ENCODE results near the gene METTL26. TPM values are rescaled to one million over a fixed set of nuclear protein-coding genes. Genes with fewer than 3 reads are reported as not detected.

METTL26 gene
- total RNA-seq, 2 experiments from 2014 or later = 116 to 127 TPM

- Mint-ChIP-seq H3K4me1 (peaks cover 6% of the 10 kb centered on the region), H3K36me3 (ENCODE audit: low read depth) (peaks cover 19% of the 10 kb centered on the region), H3K27ac (peak overlapping the region; percentile 85), H3K9me3 (ENCODE audit: low read depth) (no peaks in the 10 kb centered on the region), H3K27me3 (no peaks in the 10 kb centered on the region), H3K4me3 (peak overlapping the region; percentile 76)
- ChIA-PET CTCF (interaction anchor here (0.6 to 1.3 kb wide), 5 partner anchors 8 to 69 kb away, joined by 3 to 6 read pairs (median 3); partner anchors contain the start of gene WDR90), POLR2A (no interaction called here)
- intact Hi-C loops (cut with DNase I, micrococcal nuclease) = no loop called here
- ATAC-seq (no peak), DNase-seq (no peak)
Observed at GRCh38 chr16:667113-667779, 31.1 kb upstream of the METTL26 start.

DNA sequence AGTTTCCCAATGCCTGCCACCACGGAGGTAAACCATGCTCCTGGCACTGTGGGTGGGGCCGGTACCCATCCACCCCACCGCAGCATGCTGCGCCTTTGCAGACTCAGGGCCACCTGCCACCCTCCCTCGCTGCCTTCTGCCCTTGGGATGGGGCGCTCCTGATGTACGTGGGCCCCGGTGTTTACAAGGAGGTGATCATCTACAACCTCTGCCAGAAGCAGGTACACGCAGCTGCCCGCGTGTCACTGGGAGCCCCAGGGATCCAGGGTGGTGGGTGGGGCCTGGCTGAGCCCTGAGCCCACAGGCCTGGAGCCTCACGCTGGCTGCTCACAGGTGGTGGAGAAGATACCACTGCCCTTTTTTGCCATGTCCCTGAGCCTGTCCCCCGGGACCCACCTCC lies 30.5 kb upstream of the METTL26 start:
- POLR2A ChIA-PET = interaction anchor here (0.6 kb wide), 1 partner anchor 105 kb away, joined by 3 read pairs; no protein-coding TSS in a partner anchor
- ATAC-seq = no peak
- intact Hi-C loops (cut with DNase I, micrococcal nuclease) = no loop called here
- Mint-ChIP-seq H3K4me3 (no peak overlapping the region), H3K27ac (no peak overlapping the region), H3K27me3 (no peaks in the 10 kb centered on the region), H3K9me3 (ENCODE audit: low read depth) (no peaks in the 10 kb centered on the region), H3K36me3 (ENCODE audit: low read depth) (peaks cover 17% of the 10 kb centered on the region), H3K4me1 (peaks cover 6% of the 10 kb centered on the region)
- no peak for DNase-seq
- CTCF ChIA-PET = no interaction called here

DNA sequence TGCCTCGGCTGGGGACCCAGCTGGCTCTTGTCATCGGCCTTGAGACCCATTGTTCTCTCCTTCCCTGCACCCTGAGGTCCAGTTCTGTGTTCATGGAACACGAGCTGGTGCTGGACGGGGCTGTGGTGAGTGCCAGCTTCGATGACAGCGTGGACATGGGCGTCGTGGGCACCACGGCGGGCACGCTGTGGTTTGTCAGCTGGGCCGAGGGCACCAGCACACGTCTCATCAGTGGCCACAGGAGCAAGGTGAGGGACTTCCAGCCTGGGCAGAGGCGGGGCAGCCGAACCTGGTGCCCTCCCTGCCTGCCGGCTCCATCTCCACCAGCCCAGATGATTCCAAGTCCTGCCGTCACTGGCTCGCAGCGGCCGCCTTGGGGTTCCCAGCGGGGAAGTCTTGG lies 26.5 kb upstream of the METTL26 start:
- no peak overlapping the region for H3K4me3 Mint-ChIP-seq
- no peaks in the 10 kb centered on the region for H3K9me3 Mint-ChIP-seq (ENCODE audit: low read depth)
- no peak for ATAC-seq
- intact Hi-C loops (cut with DNase I, micrococcal nuclease) = no loop called here
- no peaks in the 10 kb centered on the region for H3K27me3 Mint-ChIP-seq
- H3K27ac Mint-ChIP-seq = no peak overlapping the region
- DNase-seq = no peak
- ChIA-PET POLR2A (interaction anchor here (0.5 kb wide), 1 partner anchor 442 kb away, joined by 3 read pairs; no protein-coding TSS in a partner anchor), CTCF (interaction anchor here (1.9 kb wide), 1 partner anchor 15 kb away, joined by 5 read pairs; no protein-coding TSS in a partner anchor)
- peaks cover 14% of the 10 kb centered on the region for H3K36me3 Mint-ChIP-seq (ENCODE audit: low read depth)
- peaks cover 7% of the 10 kb centered on the region for H3K4me1 Mint-ChIP-seq

- intact Hi-C loops (cut with DNase I, micrococcal nuclease) = no loop called here
- ATAC-seq (no peak), DNase-seq (no peak)
- Mint-ChIP-seq H3K27me3 (no peaks in the 10 kb centered on the region), H3K9me3 (ENCODE audit: low read depth) (no peaks in the 10 kb centered on the region), H3K4me3 (no peak overlapping the region), H3K27ac (no peak overlapping the region), H3K4me1 (peaks cover 5% of the 10 kb centered on the region), H3K36me3 (ENCODE audit: low read depth) (peaks cover 14% of the 10 kb centered on the region)
- POLR2A ChIA-PET = interaction anchor here (0.5 kb wide), 1 partner anchor 441 kb away, joined by 3 read pairs; no protein-coding TSS in a partner anchor
- CTCF ChIA-PET = interaction anchor here (1.9 to 3.6 kb wide), 2 partner anchors 13 to 14 kb away, joined by 5 to 9 read pairs; partner anchors contain the start of gene WDR90
Observed at GRCh38 chr16:662095-662494, 26.0 kb upstream of the METTL26 start.

GRCh38 chr16:661184-661821 lies 25.2 kb upstream of the METTL26 start:
- intact Hi-C loops (cut with DNase I, micrococcal nuclease) = loop anchor here in 1 of 2 experiments (1.0 kb wide), 2 partner anchors 53 to 82 kb away; no protein-coding TSS in a partner anchor

GRCh38 chr16:660459-661183 lies 24.5 kb upstream of the METTL26 start:
- POLR2A ChIA-PET = interaction anchor here (1.5 kb wide), 1 partner anchor 13 kb away, joined by 3 read pairs; no protein-coding TSS in a partner anchor
- no peaks in the 10 kb centered on the region for H3K9me3 Mint-ChIP-seq (ENCODE audit: low read depth)
- CTCF ChIA-PET = interaction anchor here (1.0 to 3.6 kb wide), 2 partner anchors 12 to 63 kb away, joined by 4 to 9 read pairs; partner anchors contain the start of gene WDR90
- DNase-seq (peak; percentile 87), ATAC-seq (peak; percentile 85)
- H3K4me3 Mint-ChIP-seq = peak overlapping the region; percentile 35
- peaks cover 14% of the 10 kb centered on the region for H3K36me3 Mint-ChIP-seq (ENCODE audit: low read depth)
- H3K27ac Mint-ChIP-seq = peak overlapping the region; percentile 60
- H3K4me1 Mint-ChIP-seq = peaks cover 5% of the 10 kb centered on the region
- intact Hi-C loops (cut with DNase I, micrococcal nuclease) = loop anchor here in 1 of 2 experiments (1.0 kb wide), 6 partner anchors 11 to 308 kb away; partner anchors contain the start of genes AXIN1, METTL26 and WDR90
- H3K27me3 Mint-ChIP-seq = no peaks in the 10 kb centered on the region

More at GRCh38 chr16:661184-661821, 25.2 kb upstream of the METTL26 start:
- no peak for DNase-seq
- H3K27me3 Mint-ChIP-seq = no peaks in the 10 kb centered on the region
- peaks cover 14% of the 10 kb centered on the region for H3K36me3 Mint-ChIP-seq (ENCODE audit: low read depth)
- no peak for ATAC-seq
- peak overlapping the region; percentile 60 for H3K27ac Mint-ChIP-seq
- no peaks in the 10 kb centered on the region for H3K9me3 Mint-ChIP-seq (ENCODE audit: low read depth)
- ChIA-PET CTCF (interaction anchor here (1.0 to 3.6 kb wide), 2 partner anchors 13 to 63 kb away, joined by 4 to 9 read pairs; partner anchors contain the start of gene WDR90), POLR2A (no interaction called here)
- H3K4me3 Mint-ChIP-seq = peak overlapping the region; percentile 35
- H3K4me1 Mint-ChIP-seq = peaks cover 5% of the 10 kb centered on the region

- Mint-ChIP-seq H3K27me3 (no peaks in the 10 kb centered on the region), H3K36me3 (ENCODE audit: low read depth) (peaks cover 14% of the 10 kb centered on the region), H3K9me3 (ENCODE audit: low read depth) (no peaks in the 10 kb centered on the region), H3K4me1 (peaks cover 5% of the 10 kb centered on the region), H3K4me3 (no peak overlapping the region), H3K27ac (no peak overlapping the region)
- DNase-seq = no peak
- ChIA-PET CTCF (interaction anchor here (0.6 to 3.6 kb wide), 3 partner anchors 7 to 76 kb away, joined by 3 to 9 read pairs (median 6); partner anchors contain the start of gene WDR90), POLR2A (interaction anchor here (1.5 kb wide), 1 partner anchor 12 kb away, joined by 3 read pairs; no protein-coding TSS in a partner anchor)
- intact Hi-C loops (cut with DNase I, micrococcal nuclease) = loop anchor here in 1 of 2 experiments (1.0 kb wide), 4 partner anchors 11 to 308 kb away; partner anchors contain the start of genes AXIN1, METTL26 and WDR90
- ATAC-seq = no peak
Observed at GRCh38 chr16:660132-660458, 24.0 kb upstream of the METTL26 start.

GRCh38 chr16:659618-660017 lies 23.5 kb upstream of the METTL26 start:
- H3K4me1 Mint-ChIP-seq = peaks cover 5% of the 10 kb centered on the region
- H3K27ac Mint-ChIP-seq = no peak overlapping the region
- no peak overlapping the region for H3K4me3 Mint-ChIP-seq
- DNase-seq (no peak), ATAC-seq (no peak)
- intact Hi-C loops (cut with DNase I, micrococcal nuclease) = loop anchor here in 1 of 2 experiments (1.0 kb wide), 4 partner anchors 10 to 307 kb away; partner anchors contain the start of genes AXIN1, METTL26 and WDR90
- CTCF ChIA-PET = interaction anchor here (0.6 to 3.6 kb wide), 3 partner anchors 8 to 77 kb away, joined by 3 to 9 read pairs (median 6); partner anchors contain the start of gene WDR90
- H3K9me3 Mint-ChIP-seq (ENCODE audit: low read depth) = no peaks in the 10 kb centered on the region
- POLR2A ChIA-PET = interaction anchor here (1.5 kb wide), 1 partner anchor 12 kb away, joined by 3 read pairs; no protein-coding TSS in a partner anchor
- peaks cover 14% of the 10 kb centered on the region for H3K36me3 Mint-ChIP-seq (ENCODE audit: low read depth)
- no peaks in the 10 kb centered on the region for H3K27me3 Mint-ChIP-seq

DNA sequence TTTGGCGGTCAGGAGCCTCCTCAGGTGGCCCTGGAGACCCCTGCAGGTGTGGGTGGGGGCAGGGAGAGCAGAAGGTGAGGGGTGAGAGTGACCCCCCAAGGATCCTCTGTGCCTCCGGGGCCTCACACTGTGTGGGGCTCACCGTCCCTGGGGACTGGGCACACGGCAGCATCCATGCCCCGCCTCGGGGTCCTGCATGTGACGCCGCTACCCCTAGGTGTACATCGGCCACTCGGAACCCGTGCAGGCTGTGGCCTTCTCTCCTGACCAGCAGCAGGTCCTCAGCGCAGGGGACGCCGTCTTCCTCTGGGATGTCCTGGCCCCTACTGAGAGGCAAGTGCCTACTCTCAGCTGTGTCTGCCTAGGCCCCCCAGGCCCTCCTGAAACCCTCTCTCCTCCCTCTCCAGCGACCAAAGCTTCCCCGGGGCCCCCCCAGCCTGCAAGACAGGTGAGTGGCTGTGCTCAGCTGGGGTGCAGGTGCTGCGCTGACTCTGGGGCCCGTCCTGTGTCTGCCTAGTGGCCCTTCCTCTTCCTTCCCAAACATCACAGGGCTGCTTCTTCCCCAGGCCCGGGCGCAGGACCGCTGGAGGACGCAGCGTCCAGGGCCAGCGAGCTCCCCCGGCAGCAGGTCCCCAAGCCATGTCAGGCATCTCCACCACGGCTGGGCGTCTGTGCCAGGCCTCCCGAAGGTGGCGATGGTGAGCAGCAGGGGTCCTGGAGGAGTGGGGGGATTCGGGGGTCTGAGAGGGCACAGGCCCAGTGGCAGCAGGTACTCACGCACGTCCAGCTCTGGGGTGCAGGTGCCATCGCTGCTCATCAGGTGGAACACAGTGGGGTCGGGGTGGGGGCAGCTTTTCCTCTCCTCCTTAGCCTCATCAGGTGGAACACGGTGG lies 22.8 kb upstream of the METTL26 start:
- intact Hi-C loops (cut with DNase I, micrococcal nuclease) = no loop called here
- no peaks in the 10 kb centered on the region for H3K27me3 Mint-ChIP-seq
- H3K27ac Mint-ChIP-seq = no peak overlapping the region
- peaks cover 14% of the 10 kb centered on the region for H3K36me3 Mint-ChIP-seq (ENCODE audit: low read depth)
- no peak for ATAC-seq
- POLR2A ChIA-PET = interaction anchor here (0.8 to 1.5 kb wide), 2 partner anchors 9 to 11 kb away, joined by 3 read pairs; partner anchors contain the start of gene WDR90
- no peak overlapping the region for H3K4me3 Mint-ChIP-seq
- H3K4me1 Mint-ChIP-seq = peaks cover 5% of the 10 kb centered on the region
- CTCF ChIA-PET = interaction anchor here (0.6 to 3.6 kb wide), 3 partner anchors 9 to 77 kb away, joined by 3 to 9 read pairs (median 6); partner anchors contain the start of gene WDR90
- H3K9me3 Mint-ChIP-seq (ENCODE audit: low read depth) = no peaks in the 10 kb centered on the region
- DNase-seq = no peak

GRCh38 chr16:657487-657886 lies 21.4 kb upstream of the METTL26 start:
- no peak overlapping the region for H3K4me3 Mint-ChIP-seq
- peaks cover 10% of the 10 kb centered on the region for H3K36me3 Mint-ChIP-seq (ENCODE audit: low read depth)
- H3K27me3 Mint-ChIP-seq = no peaks in the 10 kb centered on the region
- no peak for DNase-seq
- H3K27ac Mint-ChIP-seq = no peak overlapping the region
- ChIA-PET CTCF (no interaction called here), POLR2A (no interaction called here)
- H3K9me3 Mint-ChIP-seq (ENCODE audit: low read depth) = no peaks in the 10 kb centered on the region
- intact Hi-C loops (cut with DNase I, micrococcal nuclease) = no loop called here
- peaks cover 5% of the 10 kb centered on the region for H3K4me1 Mint-ChIP-seq
- no peak for ATAC-seq
